ENCODE measurements around the gene MMAB. TPM values are rescaled to one million over a fixed set of nuclear protein-coding genes. Genes with fewer than 3 reads are reported as not detected.
"Not testable (repeated sequence)": the region's sequence is repeated elsewhere in the genome, so short reads cannot be mapped to it uniquely, and the experiment has no call there.

Gene MMAB
- total RNA-seq, 1 donor from 2014 or later: 26.4 TPM

- Mint-ChIP-seq H3K36me3 (no peaks in the 10 kb centered on the region), H3K9me3 (no peaks in the 10 kb centered on the region), H3K27me3 (ENCODE audit: low read depth) (peaks cover 24% of the 10 kb centered on the region), H3K4me1 (peaks cover 2% of the 10 kb centered on the region), H3K27ac (no peak overlapping the region), H3K4me3 (no peak overlapping the region)
- TF ChIP-seq CTCF (IDR thresholded peaks at IDR 0.05; ENCODE audit: unreplicated experiment): no peak
- DNase-seq (ENCODE audit: low spot score in 2 of 2, unreplicated experiment in 2 of 2): no peak
Observed at GRCh38 chr12:109607618-109608017, 34.3 kb upstream of the MMAB start.

- no peak overlapping the region for H3K27ac Mint-ChIP-seq
- H3K4me3 Mint-ChIP-seq: no peak overlapping the region
- H3K9me3 Mint-ChIP-seq: no peaks in the 10 kb centered on the region
Observed at GRCh38 chr12:109606320-109607028, 33.2 kb upstream of the MMAB start.

GRCh38 chr12:109605599-109606228, 32.4 kb upstream of the MMAB start:
- Mint-ChIP-seq H3K27me3 (ENCODE audit: low read depth) (peaks cover 13% of the 10 kb centered on the region), H3K27ac (no peak overlapping the region), H3K9me3 (no peaks in the 10 kb centered on the region), H3K36me3 (no peaks in the 10 kb centered on the region), H3K4me3 (no peak overlapping the region), H3K4me1 (peaks cover 2% of the 10 kb centered on the region)
- TF ChIP-seq CTCF (IDR thresholded peaks at IDR 0.05; ENCODE audit: unreplicated experiment): no peak
- DNase-seq (ENCODE audit: low spot score in 2 of 2, unreplicated experiment in 2 of 2): no peak

More at GRCh38 chr12:109606320-109607028, 33.2 kb upstream of the MMAB start:
- peak in 1 of 2 experiments; percentile 45 for DNase-seq (ENCODE audit: low spot score in 2 of 2, unreplicated experiment in 2 of 2)
- peaks cover 2% of the 10 kb centered on the region for H3K4me1 Mint-ChIP-seq
- H3K36me3 Mint-ChIP-seq: no peaks in the 10 kb centered on the region
- peaks cover 20% of the 10 kb centered on the region for H3K27me3 Mint-ChIP-seq (ENCODE audit: low read depth)
- no peak for TF ChIP-seq CTCF (IDR thresholded peaks at IDR 0.05; ENCODE audit: unreplicated experiment)

GRCh38 chr12:109605016-109605415, 31.7 kb upstream of the MMAB start:
- no peaks in the 10 kb centered on the region for H3K9me3 Mint-ChIP-seq
- H3K36me3 Mint-ChIP-seq: no peaks in the 10 kb centered on the region
- H3K4me1 Mint-ChIP-seq: peaks cover 2% of the 10 kb centered on the region
- no peak overlapping the region for H3K27ac Mint-ChIP-seq
- peaks cover 11% of the 10 kb centered on the region for H3K27me3 Mint-ChIP-seq (ENCODE audit: low read depth)
- DNase-seq (ENCODE audit: low spot score in 2 of 2, unreplicated experiment in 2 of 2): no peak
- TF ChIP-seq CTCF (IDR thresholded peaks at IDR 0.05; ENCODE audit: unreplicated experiment): no peak
- no peak overlapping the region for H3K4me3 Mint-ChIP-seq

GRCh38 chr12:109604132-109604585, 30.9 kb upstream of the MMAB start:
- no peak for TF ChIP-seq CTCF (IDR thresholded peaks at IDR 0.05; ENCODE audit: unreplicated experiment)
- no peak overlapping the region for H3K4me3 Mint-ChIP-seq
- H3K36me3 Mint-ChIP-seq: no peaks in the 10 kb centered on the region
- H3K4me1 Mint-ChIP-seq: peaks cover 2% of the 10 kb centered on the region
- no peak for DNase-seq (ENCODE audit: low spot score in 2 of 2, unreplicated experiment in 2 of 2)
- H3K9me3 Mint-ChIP-seq: no peaks in the 10 kb centered on the region
- no peak overlapping the region for H3K27ac Mint-ChIP-seq
- H3K27me3 Mint-ChIP-seq (ENCODE audit: low read depth): peaks cover 4% of the 10 kb centered on the region

- not testable (repeated sequence) for DNase-seq (ENCODE audit: low spot score in 2 of 2, unreplicated experiment in 2 of 2); H3K9me3 Mint-ChIP-seq; H3K27ac Mint-ChIP-seq; H3K4me3 Mint-ChIP-seq; H3K27me3 Mint-ChIP-seq (ENCODE audit: low read depth); H3K36me3 Mint-ChIP-seq
- H3K4me1 Mint-ChIP-seq: peaks cover 10% of the 10 kb centered on the region
Observed at GRCh38 chr12:109602132-109602531, 28.8 kb upstream of the MMAB start.
